Progenitor cell of endocrine pancreas (in vitro differentiated cells): ENCODE results near the gene FBXO24. TPM values are rescaled to one million over a fixed set of nuclear protein-coding genes. Genes with fewer than 3 reads are reported as not detected.
A peak's percentile ranks its signal among the peaks of the same experiment; 100 is the strongest.

Experiments
- DNase-seq: peaks from one replicate; pipeline ENCODE4 v3.0.0; 2021; ENCODE audit warnings: low spot score; ENCODE audit not compliant: unreplicated experiment
- H3K27ac Mint-ChIP-seq: 2 replicates; pipeline ENCODE4 v1.8.0; 2021; ENCODE audit warnings: mild to moderate bottlenecking, moderate library complexity, mixed read lengths
- H3K27me3 Mint-ChIP-seq: 2 replicates; pipeline ENCODE4 v1.8.0; 2021; ENCODE audit warnings: mixed read lengths
- H3K36me3 Mint-ChIP-seq: 2 replicates; pipeline ENCODE4 v1.8.0; 2022; ENCODE audit warnings: mixed read lengths; ENCODE audit not compliant: insufficient read depth
- H3K4me1 Mint-ChIP-seq: 2 replicates; pipeline ENCODE4 v1.8.0; 2021; ENCODE audit warnings: low read depth, mixed read lengths
- H3K4me3 Mint-ChIP-seq: 2 replicates; pipeline ENCODE4 v1.8.0; 2021; ENCODE audit warnings: low read depth, mild to moderate bottlenecking, moderate library complexity, mixed read lengths
- H3K9me3 Mint-ChIP-seq: 2 replicates; pipeline ENCODE4 v1.8.0; 2021; ENCODE audit warnings: low read depth, mixed read lengths
- total RNA-seq: library from RNA; stranded (reverse); gene quantifications from 2 replicates; pipeline ENCODE4 v1.2.1, GENCODE V29; 2021
- TF ChIP-seq, protein P1 (sequence below): fragments of 200-600 bp; sonication (generic); IDR thresholded peaks from one replicate; pipeline ENCODE4 v1.5.0; 2021; ENCODE audit warnings: antibody characterized with exemption, mild to moderate bottlenecking; ENCODE audit not compliant: unreplicated experiment

FBXO24 gene
- total RNA-seq, 1 donor from 2014 or later: 0.41 TPM

DNA sequence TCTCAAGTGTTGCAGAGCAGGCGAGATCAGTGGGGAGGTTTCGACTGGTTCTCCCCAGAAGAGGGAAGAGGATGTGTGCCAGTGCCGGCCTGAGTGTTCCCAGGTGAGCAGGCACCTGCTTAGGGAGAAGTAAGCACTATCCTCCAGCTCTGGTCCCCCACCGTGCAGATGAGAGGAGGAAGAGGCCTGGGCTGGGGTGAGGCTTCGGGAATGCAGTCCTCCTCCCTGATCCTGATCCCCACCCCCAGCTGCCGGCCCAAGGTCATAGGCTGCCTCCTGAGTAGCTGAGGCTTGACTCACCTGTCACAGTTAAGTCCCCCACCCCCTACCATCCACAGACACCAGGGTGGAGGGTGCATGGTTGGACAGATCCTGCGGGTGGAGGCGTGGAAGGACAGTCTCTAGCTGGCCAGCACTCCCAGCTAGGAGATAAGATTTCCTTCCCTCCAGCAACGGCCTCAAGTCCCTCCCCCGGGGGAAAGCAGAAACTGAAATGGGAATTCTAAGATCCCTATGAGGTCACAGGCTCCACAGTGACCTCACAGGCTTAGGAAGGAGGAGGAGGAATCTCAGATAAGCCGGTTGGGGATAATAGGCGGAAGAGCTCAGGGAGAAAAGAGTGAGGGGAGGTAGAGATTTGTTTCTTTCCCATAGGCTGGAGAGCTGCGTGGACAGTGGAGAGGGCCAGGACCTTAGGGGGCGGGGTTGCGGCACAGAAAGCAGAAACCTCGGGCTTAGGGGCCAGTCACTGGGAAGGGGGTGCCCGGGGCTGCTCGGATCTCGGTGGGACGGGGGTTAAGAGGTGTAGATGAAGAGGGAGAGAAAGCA lies 1.2 kb upstream of the FBXO24 start:
- DNase-seq: peak; percentile 39

DNA sequence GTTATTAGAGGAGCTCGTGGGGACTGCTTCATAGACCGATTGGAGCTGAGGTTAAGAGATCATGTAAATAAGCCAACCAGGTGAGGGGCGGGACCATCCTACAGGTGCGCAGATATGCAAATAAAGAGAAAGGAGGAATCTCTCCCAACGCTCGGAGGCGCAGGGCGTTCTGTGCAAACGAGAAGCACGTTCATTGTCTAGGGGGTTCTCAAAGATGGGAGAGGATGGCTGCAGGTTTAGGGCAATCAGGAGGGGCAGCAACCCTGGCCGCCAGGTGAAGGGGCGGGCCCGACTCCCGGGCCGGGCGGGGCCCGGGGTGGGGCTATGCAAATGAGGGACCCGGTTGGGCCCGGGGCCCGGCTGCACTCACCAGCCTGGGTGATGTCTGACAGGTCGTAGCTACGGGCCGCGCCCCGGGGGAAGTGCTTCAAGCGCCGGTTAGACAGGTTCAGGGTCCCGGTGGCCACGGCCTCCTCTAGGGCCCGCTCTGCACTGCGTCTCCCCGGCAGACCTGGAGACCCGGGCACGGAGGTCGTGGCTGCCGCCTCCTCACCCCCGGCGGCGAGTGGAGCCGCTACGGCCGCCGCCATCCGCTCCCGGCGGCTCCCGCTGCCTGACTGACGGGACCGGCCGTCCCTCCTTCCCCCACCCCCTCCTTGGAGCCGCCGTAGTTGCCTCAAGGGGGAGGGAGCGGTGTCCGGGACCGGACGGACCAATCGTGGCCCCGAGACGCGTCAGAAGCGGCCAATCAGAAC lies 440 bp upstream of the FBXO24 start, which contains the start of gene LRCH4:
Gene LRCH4 (minus strand): TSS at position 619 of the 755 bp plus-strand sequence. CDS start 29 bp downstream, at position 590.
- TF ChIP-seq, protein P1, sequence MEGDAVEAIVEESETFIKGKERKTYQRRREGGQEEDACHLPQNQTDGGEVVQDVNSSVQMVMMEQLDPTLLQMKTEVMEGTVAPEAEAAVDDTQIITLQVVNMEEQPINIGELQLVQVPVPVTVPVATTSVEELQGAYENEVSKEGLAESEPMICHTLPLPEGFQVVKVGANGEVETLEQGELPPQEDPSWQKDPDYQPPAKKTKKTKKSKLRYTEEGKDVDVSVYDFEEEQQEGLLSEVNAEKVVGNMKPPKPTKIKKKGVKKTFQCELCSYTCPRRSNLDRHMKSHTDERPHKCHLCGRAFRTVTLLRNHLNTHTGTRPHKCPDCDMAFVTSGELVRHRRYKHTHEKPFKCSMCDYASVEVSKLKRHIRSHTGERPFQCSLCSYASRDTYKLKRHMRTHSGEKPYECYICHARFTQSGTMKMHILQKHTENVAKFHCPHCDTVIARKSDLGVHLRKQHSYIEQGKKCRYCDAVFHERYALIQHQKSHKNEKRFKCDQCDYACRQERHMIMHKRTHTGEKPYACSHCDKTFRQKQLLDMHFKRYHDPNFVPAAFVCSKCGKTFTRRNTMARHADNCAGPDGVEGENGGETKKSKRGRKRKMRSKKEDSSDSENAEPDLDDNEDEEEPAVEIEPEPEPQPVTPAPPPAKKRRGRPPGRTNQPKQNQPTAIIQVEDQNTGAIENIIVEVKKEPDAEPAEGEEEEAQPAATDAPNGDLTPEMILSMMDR: no peak

More for the DNA sequence above, 1.2 kb upstream of the FBXO24 start:
- peak overlapping the region; percentile 98 for H3K27ac Mint-ChIP-seq
- no peaks in the 10 kb centered on the region for H3K9me3 Mint-ChIP-seq
- TF ChIP-seq, protein P1: no peak
- H3K27me3 Mint-ChIP-seq: no peaks in the 10 kb centered on the region
- H3K36me3 Mint-ChIP-seq: no peaks in the 10 kb centered on the region
- peaks cover 28% of the 10 kb centered on the region for H3K4me1 Mint-ChIP-seq
- H3K4me3 Mint-ChIP-seq: peak overlapping the region; percentile 94

DNA sequence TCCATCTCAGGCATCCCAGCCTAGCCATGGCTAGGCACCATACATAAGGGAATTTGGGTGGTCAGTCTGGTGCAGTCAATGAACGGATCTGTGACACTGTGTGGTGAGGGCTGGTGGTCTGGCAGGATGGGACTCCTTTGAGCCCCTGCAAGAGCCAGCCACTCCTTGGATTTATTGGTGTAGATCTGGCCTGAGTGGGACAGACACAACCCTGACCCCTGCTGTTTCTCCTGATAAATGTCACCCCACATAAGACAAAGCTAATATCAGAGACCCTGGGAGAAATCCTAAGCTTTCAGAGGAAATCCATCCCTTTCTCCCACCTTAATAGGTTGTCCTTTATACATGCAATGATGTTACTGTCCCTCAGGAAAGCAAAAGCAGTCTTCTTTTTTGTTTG lies 2.3 kb downstream of the FBXO24 start:
- H3K9me3 Mint-ChIP-seq: no peaks in the 10 kb centered on the region
- H3K36me3 Mint-ChIP-seq: no peaks in the 10 kb centered on the region
- H3K27ac Mint-ChIP-seq: peak overlapping the region; percentile 27
- no peak for DNase-seq
- TF ChIP-seq, protein P1: peak; percentile 31
- peaks cover 6% of the 10 kb centered on the region for H3K27me3 Mint-ChIP-seq
- peak overlapping the region; percentile 58 for H3K4me3 Mint-ChIP-seq
- H3K4me1 Mint-ChIP-seq: peaks cover 31% of the 10 kb centered on the region

More for the DNA sequence above, 440 bp upstream of the FBXO24 start, which contains the start of gene LRCH4:
- Mint-ChIP-seq H3K4me1 (peaks cover 34% of the 10 kb centered on the region), H3K27me3 (peaks cover 6% of the 10 kb centered on the region), H3K4me3 (peak within 1 kb of the TSS; percentile 94), H3K27ac (peak within 1 kb of the TSS; percentile 98), H3K36me3 (no peaks in the 10 kb centered on the region), H3K9me3 (no peaks in the 10 kb centered on the region)
- DNase-seq: peak; percentile 55

DNA sequence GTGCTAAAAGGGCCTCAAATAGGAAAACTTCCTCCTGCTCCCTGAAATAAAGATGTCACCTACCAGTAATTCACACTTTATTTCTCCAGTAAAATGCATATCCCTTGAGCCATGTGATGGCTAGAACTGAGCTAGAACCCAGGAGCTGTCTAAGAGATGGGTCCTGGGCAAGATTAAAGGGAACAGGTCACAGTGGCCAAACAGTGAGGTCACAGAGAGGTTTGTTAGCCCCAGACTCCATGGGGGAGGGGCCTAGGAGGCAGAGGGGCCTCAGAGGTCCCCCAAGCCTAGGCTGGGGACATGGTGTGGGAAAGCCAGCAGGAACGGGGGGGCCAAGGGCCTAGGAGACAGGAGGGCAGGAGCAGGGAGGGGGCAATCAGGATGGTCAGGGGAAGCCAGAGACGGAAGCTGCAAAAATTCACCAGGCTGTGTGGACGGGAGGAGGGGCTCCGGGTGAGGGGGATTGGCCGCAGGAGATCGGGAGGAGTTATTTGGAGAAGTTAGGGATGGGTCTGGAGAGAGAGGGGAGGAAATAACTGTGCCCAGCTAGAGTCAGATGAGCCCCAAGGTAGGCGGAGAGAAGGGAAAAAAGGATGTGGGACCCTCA lies 3.3 kb downstream of the FBXO24 start:
- no peak for DNase-seq
- Mint-ChIP-seq H3K4me3 (no peak overlapping the region), H3K36me3 (no peaks in the 10 kb centered on the region), H3K27ac (peak overlapping the region; percentile 2), H3K27me3 (peaks cover 6% of the 10 kb centered on the region), H3K4me1 (peaks cover 23% of the 10 kb centered on the region), H3K9me3 (no peaks in the 10 kb centered on the region)
- TF ChIP-seq, protein P1: no peak
